ENCODE data around the gene NLGN1.

NLGN1 gene

DNA sequence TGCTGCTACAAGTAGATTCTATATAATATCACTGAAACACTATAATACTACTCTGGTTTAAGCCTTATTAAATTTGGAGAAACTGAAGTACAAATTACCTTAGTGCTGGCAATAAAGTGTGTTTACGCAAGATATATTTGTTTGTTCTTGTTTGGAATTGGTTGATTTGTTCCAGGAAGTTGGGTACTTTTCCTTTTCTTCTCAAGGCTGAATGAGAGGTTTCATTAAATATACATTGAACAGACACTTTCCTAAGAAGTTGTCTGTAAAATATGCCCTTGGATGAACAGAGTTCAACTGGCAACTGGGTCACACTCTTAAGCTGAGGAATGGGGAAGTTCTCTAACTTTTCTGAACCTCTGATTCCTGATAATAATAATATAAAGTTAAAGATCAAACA lies 919.5 kb downstream of the NLGN1 start:
- no peak for DNase-seq

DNA sequence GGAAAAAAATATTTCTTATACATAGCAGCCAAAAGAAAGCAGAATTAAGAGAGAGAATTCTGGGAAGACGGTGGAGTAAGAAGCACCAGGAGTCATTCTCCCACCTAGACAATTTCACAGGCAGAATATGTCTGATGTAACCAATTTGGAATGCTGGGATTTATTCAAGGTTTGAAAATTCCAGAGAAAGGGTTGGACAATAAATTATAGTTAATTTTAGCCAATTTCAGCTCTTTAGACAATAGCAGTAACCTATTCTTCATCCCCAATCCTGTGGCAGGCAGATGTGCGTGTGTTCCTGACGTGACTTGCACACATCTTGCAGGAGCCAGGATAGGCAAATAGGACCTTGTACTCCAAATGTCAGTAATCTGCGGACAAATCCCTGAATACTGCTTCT lies 920.6 kb downstream of the NLGN1 start:
- DNase-seq = no peak

DNA sequence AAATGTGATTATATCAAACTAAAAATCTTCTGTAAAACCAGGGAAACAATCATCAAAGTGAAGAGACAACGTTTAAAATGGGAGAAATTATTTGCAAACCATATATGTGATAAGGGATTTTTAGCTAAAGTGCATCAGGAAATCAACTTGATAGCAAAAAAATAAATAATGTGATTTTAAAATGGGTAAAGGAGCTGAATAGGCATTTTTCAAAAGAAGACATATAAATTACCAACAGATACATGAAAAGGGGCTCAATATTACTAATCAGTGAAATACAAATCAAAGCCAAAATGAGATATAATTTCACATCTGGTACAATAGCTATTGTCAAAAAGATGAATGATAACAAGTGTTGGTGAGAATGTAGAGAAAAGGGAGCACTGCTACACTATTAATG lies 924.0 kb downstream of the NLGN1 start:
- no peak for DNase-seq

DNA sequence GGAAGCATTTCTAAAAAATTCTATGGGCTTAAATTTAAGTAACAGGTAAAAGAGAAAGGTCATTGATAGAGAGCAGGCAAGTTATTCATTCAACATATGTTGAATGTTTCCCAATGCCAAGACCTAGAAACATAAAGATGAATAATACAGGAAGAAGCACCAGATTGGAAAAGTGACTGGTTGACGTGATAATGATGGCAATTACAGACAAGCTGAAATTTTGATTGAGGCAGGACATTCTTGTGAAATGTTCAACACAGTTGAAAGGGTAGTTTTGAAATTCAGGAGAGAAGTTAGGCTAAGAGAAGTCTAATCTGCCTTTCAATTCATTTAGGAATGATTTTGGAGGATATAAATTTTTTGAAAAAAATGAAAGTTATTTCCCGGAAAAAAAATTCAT lies 925.2 kb downstream of the NLGN1 start:
- DNase-seq = no peak

DNA sequence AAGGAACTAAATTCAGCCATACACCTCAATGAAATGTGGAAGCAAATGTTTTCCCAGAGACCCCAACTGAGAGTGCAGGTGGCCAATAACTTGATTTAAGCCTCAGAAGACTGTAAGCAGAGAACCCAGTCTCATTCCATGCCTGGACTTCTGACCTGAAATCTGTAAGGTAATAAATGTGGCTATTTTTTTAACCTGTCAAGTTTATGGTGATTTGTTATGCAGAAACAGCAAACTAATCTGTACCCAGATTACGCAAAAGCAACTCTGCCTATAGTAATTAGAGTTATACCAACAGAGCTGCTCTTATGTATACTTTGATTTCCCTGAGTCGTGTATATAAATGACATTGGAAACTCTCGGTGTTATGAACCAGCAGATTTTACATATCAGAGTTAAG lies 927.6 kb downstream of the NLGN1 start:
- DNase-seq = no peak

DNA sequence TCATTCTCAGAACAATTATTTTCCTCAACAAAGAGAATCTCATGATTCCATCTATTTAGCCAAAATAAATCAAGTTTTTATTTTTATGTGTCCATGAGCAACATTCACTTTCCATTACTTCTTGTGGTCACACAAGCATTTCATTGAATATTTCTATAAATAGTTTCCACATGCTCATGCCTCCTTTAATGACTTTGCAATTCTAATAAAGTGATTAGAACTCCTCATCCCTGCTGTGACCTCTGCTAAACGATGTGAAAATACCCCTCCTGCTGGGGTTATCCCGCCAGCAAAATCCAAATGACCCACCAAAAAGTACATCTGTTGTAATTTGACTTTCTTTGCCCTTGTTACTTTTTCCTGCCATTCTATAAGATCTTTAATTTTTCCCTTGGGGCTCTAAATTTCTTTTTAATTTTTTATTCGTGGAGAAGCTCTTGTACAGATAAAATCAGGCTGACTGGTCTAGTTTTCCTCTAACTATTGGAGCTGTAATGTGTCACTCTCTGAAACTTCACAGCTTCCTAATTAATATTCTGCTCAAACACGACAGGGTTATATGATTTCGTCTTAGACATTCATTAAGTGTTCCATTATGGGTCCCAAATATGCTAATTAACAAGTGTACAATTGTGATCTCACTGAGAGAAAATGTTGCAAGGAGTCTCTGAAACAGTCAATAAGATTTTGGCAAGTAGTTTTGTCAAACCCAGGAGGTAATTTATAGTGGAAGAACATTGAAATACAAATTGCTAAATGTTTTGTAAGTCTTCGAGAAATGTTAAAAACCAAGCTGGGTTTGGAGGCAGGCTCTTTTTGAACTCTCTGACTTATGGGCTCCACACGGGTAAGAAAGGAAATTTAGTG lies 928.5 kb downstream of the NLGN1 start:
- no peak for DNase-seq

DNA sequence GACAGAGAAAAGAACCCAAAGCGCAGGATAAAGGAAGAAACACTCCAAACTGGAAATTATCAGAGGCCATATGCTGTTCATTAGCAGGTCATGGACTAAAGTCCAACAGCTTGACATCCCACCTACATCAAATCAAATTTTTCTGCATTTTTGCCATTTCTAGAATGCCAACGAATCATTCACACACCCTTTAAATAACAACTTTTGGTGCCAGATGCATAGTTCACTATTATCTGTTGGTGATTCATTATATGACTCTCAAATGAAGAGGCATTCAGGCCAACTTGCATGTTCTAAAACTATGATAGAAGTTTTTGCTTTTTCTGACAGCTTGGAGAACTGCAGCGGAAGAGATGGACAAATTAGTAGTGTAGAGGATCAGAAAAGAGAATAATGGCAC lies 931.8 kb downstream of the NLGN1 start:
- DNase-seq = no peak

DNA sequence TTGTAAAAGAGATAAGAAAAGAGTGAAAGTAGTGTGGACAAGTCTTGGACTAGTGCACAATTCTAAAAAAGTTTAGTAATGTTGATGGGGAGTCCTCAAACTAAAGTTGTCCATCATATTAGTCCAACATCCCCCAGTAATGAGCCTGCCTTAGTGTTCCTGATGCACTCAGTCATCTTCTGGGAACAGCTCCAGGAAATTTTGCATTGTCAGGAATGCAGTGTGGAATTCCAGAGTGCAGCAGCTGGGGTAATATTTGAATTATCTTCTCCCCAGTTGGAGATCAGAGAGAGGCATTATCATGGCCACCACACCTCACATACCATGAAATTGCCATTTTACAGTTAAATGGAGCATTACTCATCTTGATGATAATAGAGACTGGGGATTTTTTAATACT lies 932.8 kb downstream of the NLGN1 start:
- DNase-seq = no peak

DNA sequence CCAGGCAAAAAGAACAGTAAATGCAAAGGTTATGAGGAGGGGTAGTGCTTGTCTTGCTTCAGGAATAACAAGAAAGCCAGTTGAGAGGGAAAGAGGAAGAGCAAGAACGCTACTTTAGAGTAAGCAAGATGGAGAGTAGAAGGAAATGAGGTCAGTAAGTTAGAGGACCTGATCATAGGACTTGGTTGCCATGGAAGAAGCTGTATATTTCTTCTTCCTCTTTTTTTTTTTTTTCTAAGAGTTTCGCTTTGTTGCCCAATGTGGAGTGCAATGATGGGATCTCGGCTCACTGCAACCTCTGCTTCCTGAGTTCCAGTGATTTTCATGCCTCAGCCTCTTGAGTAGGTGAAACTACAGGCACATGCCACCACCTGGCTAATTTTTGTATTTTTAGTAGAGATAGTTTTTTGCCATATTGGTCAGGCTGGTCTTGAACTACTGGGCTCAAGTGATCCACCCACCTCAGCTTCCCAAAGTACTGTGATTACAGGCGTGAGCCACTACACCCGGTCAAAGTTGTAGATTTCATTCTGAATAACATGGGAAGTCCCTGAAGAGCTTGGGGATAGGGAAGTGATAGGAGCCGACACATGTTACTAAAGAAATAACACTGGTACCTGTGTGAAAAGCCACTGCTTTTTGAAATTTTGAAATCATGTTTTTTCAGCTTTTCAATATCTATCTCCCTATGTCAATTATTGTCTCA lies 933.7 kb downstream of the NLGN1 start:
- no peak for DNase-seq

DNA sequence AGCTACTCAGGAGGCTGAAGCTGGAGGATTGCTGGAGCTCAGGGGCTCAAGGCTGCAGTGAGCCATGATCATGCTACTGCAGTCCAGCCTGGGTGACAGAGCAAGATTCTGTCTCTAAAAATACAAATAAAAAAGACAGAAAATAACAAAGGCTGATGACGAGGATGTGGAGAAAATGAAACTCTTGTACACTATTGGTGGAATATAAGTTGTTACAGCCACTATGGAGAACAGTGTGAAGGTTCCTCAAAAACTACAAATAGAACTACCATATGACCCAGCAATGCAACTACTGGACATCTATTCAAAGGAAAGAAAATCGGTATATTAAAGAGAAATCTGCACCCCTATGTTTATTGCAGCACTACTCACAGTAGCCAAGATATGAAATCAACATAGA lies 934.8 kb downstream of the NLGN1 start:
- no peak for DNase-seq

DNA sequence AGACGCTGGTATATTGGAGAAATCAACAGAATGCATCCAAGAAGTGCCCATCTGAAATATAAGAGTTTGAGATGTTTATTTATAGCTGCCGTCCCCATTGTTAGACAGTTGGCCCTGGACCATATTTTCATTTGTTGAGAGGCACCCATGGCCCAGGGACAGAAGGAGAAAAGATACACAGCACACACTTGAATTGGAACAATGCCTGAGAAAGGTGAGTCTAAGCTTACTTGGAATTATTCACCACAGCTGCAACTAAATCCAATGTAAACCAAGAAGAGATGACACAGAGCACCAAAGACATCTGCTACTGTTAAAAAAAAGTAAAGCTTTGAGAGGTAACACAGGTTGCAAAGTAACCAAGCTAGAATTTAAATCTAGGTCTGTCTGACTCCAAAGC lies 936.1 kb downstream of the NLGN1 start:
- DNase-seq = peak; percentile 72

DNA sequence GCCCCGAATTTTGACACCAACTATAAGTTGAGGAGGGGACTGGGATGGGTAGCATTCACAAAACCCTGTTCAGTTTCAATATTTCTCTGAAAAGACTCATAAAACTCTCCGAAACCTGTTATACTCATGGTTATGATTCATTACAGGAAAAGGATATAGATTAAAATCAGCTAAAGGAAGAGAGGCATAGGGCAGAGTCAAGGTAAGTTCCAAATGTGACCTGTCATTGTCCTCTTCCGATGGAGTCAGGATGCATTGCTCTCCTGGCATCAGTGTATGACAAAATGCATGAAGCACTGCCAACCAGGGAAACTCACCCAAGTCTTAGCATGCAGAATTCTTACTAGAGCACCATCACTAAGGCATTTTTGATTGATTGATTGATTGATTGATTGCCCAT lies 936.6 kb downstream of the NLGN1 start:
- DNase-seq = no peak

DNA sequence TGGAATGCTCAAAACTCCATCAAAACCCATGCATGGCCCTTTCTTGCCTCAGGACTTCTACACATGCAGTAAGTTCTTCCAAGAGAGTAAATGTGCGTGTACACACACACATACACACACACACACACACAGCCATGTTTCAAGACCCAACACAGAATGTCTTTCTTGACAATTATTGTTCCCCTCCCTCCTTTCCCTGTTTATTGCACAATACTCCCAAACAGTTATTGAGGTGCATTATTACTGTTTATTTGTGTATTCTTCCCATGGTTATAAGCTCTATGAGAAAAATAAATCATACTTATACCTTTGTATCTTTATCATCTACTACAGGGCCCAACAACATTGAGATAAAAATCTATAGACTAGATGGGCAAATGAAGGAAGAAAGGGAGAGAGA lies 937.8 kb downstream of the NLGN1 start:
- DNase-seq = no peak

DNA sequence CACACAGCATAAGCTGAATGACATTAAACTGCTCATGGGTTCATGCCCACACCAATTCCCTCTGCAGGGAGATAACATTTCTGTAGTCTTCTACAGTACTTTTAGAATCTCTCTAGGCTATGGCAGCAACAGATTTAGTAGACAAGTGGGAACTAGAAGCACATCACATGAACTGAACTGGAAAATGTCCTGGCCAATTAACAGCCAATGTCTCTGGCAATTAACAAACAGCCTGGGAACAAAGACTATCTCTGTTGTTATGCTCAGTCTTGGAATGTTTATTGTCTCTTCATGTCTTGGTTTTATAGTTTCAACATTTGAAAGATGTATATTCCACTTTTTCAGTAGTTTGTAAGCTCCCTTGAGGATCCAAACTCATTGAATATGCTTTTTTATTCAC lies 938.4 kb downstream of the NLGN1 start:
- no peak for DNase-seq

Measured in NCI-H345 (cell line).